ENCODE results near the gene MATCAP1.

The MATCAP1 gene

GRCh38 chr16:67183627-67184452, at the start of gene MATCAP1:
Gene MATCAP1 (minus strand): TSS chr16:67183963. CDS start chr16:67180610, 3,353 bp downstream.
- H3K27me3 ChIP-seq (ENCODE audit: insufficient read depth, low read length): no peaks in the 10 kb centered on the region
- no peaks in the 10 kb centered on the region for H3K9me3 ChIP-seq (ENCODE audit: low read length)
- no peak within 1 kb of the TSS for H2AFZ ChIP-seq (ENCODE audit: low read length)
- H3K4me1 ChIP-seq (ENCODE audit: insufficient read depth, low read length, severe bottlenecking): peaks cover 17% of the 10 kb centered on the region
- peak within 1 kb of the TSS; percentile 4 for H3K27ac ChIP-seq (ENCODE audit: low read depth, low read length, poor library complexity, severe bottlenecking)
- H3K9ac ChIP-seq (ENCODE audit: low read length): peak within 1 kb of the TSS; percentile 68
- peak within 1 kb of the TSS; percentile 82 for H3K4me2 ChIP-seq (ENCODE audit: low read length)
- H3K79me2 ChIP-seq (ENCODE audit: insufficient read depth, low read length): no peaks in the 10 kb centered on the region
- H3K9me2 ChIP-seq (ENCODE audit: low read depth, low read length): no peaks in the 10 kb centered on the region
- H3K4me3 ChIP-seq (ENCODE audit: low read depth, low read length, poor library complexity, severe bottlenecking): peak within 1 kb of the TSS; percentile 68
- H4K20me1 ChIP-seq (ENCODE audit: insufficient read depth, low read length): no peaks in the 10 kb centered on the region
- no peaks in the 10 kb centered on the region for H3F3A ChIP-seq (ENCODE audit: insufficient read depth, low read length)
- TF ChIP-seq EZH2 (IDR thresholded peaks at IDR 0.05; ENCODE audit: borderline replicate concordance, low read length): no peak
- no peak for TF ChIP-seq CTCF (IDR thresholded peaks at IDR 0.05; ENCODE audit: low read length)
- no peaks in the 10 kb centered on the region for H3K36me3 ChIP-seq (ENCODE audit: insufficient read depth, low read length)

- H3K4me3 ChIP-seq (ENCODE audit: low read depth, low read length, poor library complexity, severe bottlenecking): no peak overlapping the region
- H3K4me1 ChIP-seq (ENCODE audit: insufficient read depth, low read length, severe bottlenecking): peaks cover 15% of the 10 kb centered on the region
- H3K27ac ChIP-seq (ENCODE audit: low read depth, low read length, poor library complexity, severe bottlenecking): no peak overlapping the region
- TF ChIP-seq EZH2 (IDR thresholded peaks at IDR 0.05; ENCODE audit: borderline replicate concordance, low read length): no peak
- TF ChIP-seq CTCF (IDR thresholded peaks at IDR 0.05; ENCODE audit: low read length): no peak
- no peaks in the 10 kb centered on the region for H3K9me3 ChIP-seq (ENCODE audit: low read length)
- H3K27me3 ChIP-seq (ENCODE audit: insufficient read depth, low read length): no peaks in the 10 kb centered on the region
- no peaks in the 10 kb centered on the region for H3K9me2 ChIP-seq (ENCODE audit: low read depth, low read length)
- peaks cover 9% of the 10 kb centered on the region for H3K79me2 ChIP-seq (ENCODE audit: insufficient read depth, low read length)
- peaks cover 38% of the 10 kb centered on the region for H3K36me3 ChIP-seq (ENCODE audit: insufficient read depth, low read length)
- no peaks in the 10 kb centered on the region for H4K20me1 ChIP-seq (ENCODE audit: insufficient read depth, low read length)
- no peak overlapping the region for H3K9ac ChIP-seq (ENCODE audit: low read length)
- H3F3A ChIP-seq (ENCODE audit: insufficient read depth, low read length): no peaks in the 10 kb centered on the region
- H2AFZ ChIP-seq (ENCODE audit: low read length): no peak overlapping the region
- H3K4me2 ChIP-seq (ENCODE audit: low read length): no peak overlapping the region
These were observed 47.3 kb upstream of the MATCAP1 start for GRCh38 chr16:67230809-67231660.

- peaks cover 17% of the 10 kb centered on the region for H3K4me1 ChIP-seq (ENCODE audit: insufficient read depth, low read length, severe bottlenecking)
- no peaks in the 10 kb centered on the region for H3K9me2 ChIP-seq (ENCODE audit: low read depth, low read length)
- H3K9ac ChIP-seq (ENCODE audit: low read length): no peak overlapping the region
- H3K79me2 ChIP-seq (ENCODE audit: insufficient read depth, low read length): peaks cover 9% of the 10 kb centered on the region
- TF ChIP-seq CTCF (IDR thresholded peaks at IDR 0.05; ENCODE audit: low read length) (no peak), EZH2 (IDR thresholded peaks at IDR 0.05; ENCODE audit: borderline replicate concordance, low read length) (no peak)
- H3K36me3 ChIP-seq (ENCODE audit: insufficient read depth, low read length): peaks cover 38% of the 10 kb centered on the region
- no peak overlapping the region for H3K4me2 ChIP-seq (ENCODE audit: low read length)
- no peak overlapping the region for H3K4me3 ChIP-seq (ENCODE audit: low read depth, low read length, poor library complexity, severe bottlenecking)
- no peak overlapping the region for H3K27ac ChIP-seq (ENCODE audit: low read depth, low read length, poor library complexity, severe bottlenecking)
- H4K20me1 ChIP-seq (ENCODE audit: insufficient read depth, low read length): no peaks in the 10 kb centered on the region
- H2AFZ ChIP-seq (ENCODE audit: low read length): no peak overlapping the region
- H3F3A ChIP-seq (ENCODE audit: insufficient read depth, low read length): no peaks in the 10 kb centered on the region
- no peaks in the 10 kb centered on the region for H3K27me3 ChIP-seq (ENCODE audit: insufficient read depth, low read length)
- H3K9me3 ChIP-seq (ENCODE audit: low read length): no peaks in the 10 kb centered on the region
These were observed 46.4 kb upstream of the MATCAP1 start for GRCh38 chr16:67229906-67230808.

All from OCI-LY1 (cell line).